ENCODE results near the gene CLCN3. TPM values are rescaled to one million over a fixed set of nuclear protein-coding genes. Genes with fewer than 3 reads are reported as not detected.

The CLCN3 gene
- total RNA-seq, 2 donors from 2014 or later, result 22.4 to 40.5 TPM

- no peak for ATAC-seq
- Histone ChIP-seq H3K27ac (no peak overlapping the region), H3K36me3 (replicated peaks in 1 of 2; ENCODE audit: insufficient read depth in 1 of 2, low read depth in 2 of 2) (peaks cover 0 to 2% of the 10 kb centered on the region in 2 donors), H3K4me1 (no peaks in the 10 kb centered on the region), H3K27me3 (no peaks in the 10 kb centered on the region), H3K4me3 (no peak overlapping the region), H3K9me3 (no peaks in the 10 kb centered on the region)
- no peak for TF ChIP-seq POLR2A (IDR thresholded peaks at IDR 0.05)
- TF ChIP-seq, protein P1, sequence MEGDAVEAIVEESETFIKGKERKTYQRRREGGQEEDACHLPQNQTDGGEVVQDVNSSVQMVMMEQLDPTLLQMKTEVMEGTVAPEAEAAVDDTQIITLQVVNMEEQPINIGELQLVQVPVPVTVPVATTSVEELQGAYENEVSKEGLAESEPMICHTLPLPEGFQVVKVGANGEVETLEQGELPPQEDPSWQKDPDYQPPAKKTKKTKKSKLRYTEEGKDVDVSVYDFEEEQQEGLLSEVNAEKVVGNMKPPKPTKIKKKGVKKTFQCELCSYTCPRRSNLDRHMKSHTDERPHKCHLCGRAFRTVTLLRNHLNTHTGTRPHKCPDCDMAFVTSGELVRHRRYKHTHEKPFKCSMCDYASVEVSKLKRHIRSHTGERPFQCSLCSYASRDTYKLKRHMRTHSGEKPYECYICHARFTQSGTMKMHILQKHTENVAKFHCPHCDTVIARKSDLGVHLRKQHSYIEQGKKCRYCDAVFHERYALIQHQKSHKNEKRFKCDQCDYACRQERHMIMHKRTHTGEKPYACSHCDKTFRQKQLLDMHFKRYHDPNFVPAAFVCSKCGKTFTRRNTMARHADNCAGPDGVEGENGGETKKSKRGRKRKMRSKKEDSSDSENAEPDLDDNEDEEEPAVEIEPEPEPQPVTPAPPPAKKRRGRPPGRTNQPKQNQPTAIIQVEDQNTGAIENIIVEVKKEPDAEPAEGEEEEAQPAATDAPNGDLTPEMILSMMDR (IDR thresholded peaks at IDR 0.05), result no peak
- intact Hi-C loops (cut with DNase I), result no loop called here
- 89 to 92% methylated on average over 3 of the region's 3 CpGs for WGBS, 2 donors
- no peak for DNase-seq
These were observed 37.7 kb upstream of the CLCN3 start for GRCh38 chr4:169582706-169583105.

GRCh38 chr4:169583563-169583962 lies 36.8 kb upstream of the CLCN3 start:
- Histone ChIP-seq H3K9me3 (no peaks in the 10 kb centered on the region), H3K36me3 (replicated peaks in 1 of 2; ENCODE audit: insufficient read depth in 1 of 2, low read depth in 2 of 2) (peaks cover 0 to 2% of the 10 kb centered on the region in 2 donors), H3K27ac (no peak overlapping the region), H3K27me3 (no peaks in the 10 kb centered on the region), H3K4me1 (no peaks in the 10 kb centered on the region), H3K4me3 (no peak overlapping the region)
- ATAC-seq (no peak), DNase-seq (no peak)
- WGBS, 2 donors, result 46 to 47% methylated on average over 2 of the region's 2 CpGs
- intact Hi-C loops (cut with DNase I), result no loop called here
- TF ChIP-seq POLR2A (IDR thresholded peaks at IDR 0.05), result no peak
- TF ChIP-seq, protein P1 (IDR thresholded peaks at IDR 0.05), result no peak

- no peak for DNase-seq
- H3K36me3 ChIP-seq (replicated peaks in 1 of 2; ENCODE audit: insufficient read depth in 1 of 2, low read depth in 2 of 2), result peaks cover 0 to 2% of the 10 kb centered on the region in 2 donors
These were observed 27.3 kb upstream of the CLCN3 start for GRCh38 chr4:169593050-169593560.

DNA sequence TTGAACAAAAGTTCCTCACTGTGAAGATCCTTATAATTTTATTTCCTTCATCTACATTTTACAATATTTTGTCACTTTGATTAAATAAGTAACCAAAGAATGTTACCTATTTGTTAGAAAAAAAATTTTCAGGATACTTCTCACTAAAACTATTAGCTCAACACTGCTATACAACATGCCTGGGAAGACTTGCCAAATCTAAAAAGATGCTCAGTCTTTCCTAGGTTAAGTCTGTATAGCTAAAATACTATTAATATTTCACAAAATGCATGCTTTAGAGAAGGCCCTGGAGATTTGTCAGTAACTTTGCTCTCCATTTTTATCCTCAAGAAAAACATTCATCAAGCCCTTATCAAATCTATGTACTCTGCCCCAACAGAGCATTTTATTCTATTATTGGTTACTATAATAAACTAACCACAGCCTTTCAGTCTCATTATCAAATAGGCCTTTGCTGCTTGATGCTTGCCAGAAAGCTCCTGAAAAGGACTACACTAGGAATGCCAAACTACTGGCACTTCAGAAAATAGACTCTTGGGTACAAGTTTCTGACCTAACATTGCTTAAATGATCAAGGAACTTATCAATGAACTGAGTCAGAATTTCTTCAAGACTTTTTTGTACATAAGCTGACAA lies 25.7 kb upstream of the CLCN3 start:
- TF ChIP-seq, protein P1 (IDR thresholded peaks at IDR 0.05), result no peak
- no peak for TF ChIP-seq POLR2A (IDR thresholded peaks at IDR 0.05)
- no peak overlapping the region for H3K4me3 ChIP-seq
- H3K27ac ChIP-seq, result no peak overlapping the region
- no peaks in the 10 kb centered on the region for H3K4me1 ChIP-seq
- H3K27me3 ChIP-seq, result no peaks in the 10 kb centered on the region
- H3K36me3 ChIP-seq (replicated peaks in 1 of 2; ENCODE audit: insufficient read depth in 1 of 2, low read depth in 2 of 2), result peaks cover 0 to 2% of the 10 kb centered on the region in 2 donors
- ATAC-seq (no peak), DNase-seq (no peak)
- no peaks in the 10 kb centered on the region for H3K9me3 ChIP-seq
- intact Hi-C loops (cut with DNase I), result no loop called here

More at GRCh38 chr4:169593050-169593560, 27.3 kb upstream of the CLCN3 start:
- ATAC-seq, result no peak
- Histone ChIP-seq H3K9me3 (no peaks in the 10 kb centered on the region), H3K4me1 (no peaks in the 10 kb centered on the region), H3K4me3 (no peak overlapping the region), H3K27me3 (no peaks in the 10 kb centered on the region), H3K27ac (no peak overlapping the region)
- intact Hi-C loops (cut with DNase I), result no loop called here
- 89 to 93% methylated on average over 1 of the region's 1 CpG for whole genome bisulfite sequencing, 2 donors
- TF ChIP-seq, protein P1 (IDR thresholded peaks at IDR 0.05), result no peak
- no peak for TF ChIP-seq POLR2A (IDR thresholded peaks at IDR 0.05)
